ENCODE measurements around the gene ACE. TPM values are rescaled to one million over a fixed set of nuclear protein-coding genes. Genes with fewer than 3 reads are reported as not detected.

The ACE gene
- total and polyA plus RNA-seq, 4 donors: 1.1 to 6.9 (median 2.4) TPM

- Histone ChIP-seq H3K27me3 (ENCODE audit: control insufficient read depth in 4 of 4, insufficient read depth in 4 of 4, low read length in 3 of 4) (peaks cover 0 to 2% (median under 1%) of the 10 kb centered on the region in 4 donors), H3K36me3 (ENCODE audit: control insufficient read depth in 4 of 4, insufficient read depth in 3 of 4, low read depth in 1 of 4, low read length in 3 of 4) (no peaks in the 10 kb centered on the region), H3K9me3 (ENCODE audit: control insufficient read depth in 4 of 4, low read length in 3 of 4) (no peaks in the 10 kb centered on the region), H3K4me3 (ENCODE audit: low read depth in 1 of 3, low read length in 3 of 3) (no peak overlapping the region), H3K4me1 (ENCODE audit: control insufficient read depth in 4 of 4, insufficient read depth in 4 of 4, low read length in 3 of 4) (peaks cover 0 to 1% (median 0%) of the 10 kb centered on the region in 4 donors), H3K27ac (ENCODE audit: low read depth in 1 of 2, low read length in 2 of 2) (no peak overlapping the region), H3K9ac (ENCODE audit: low read depth in 1 of 2, low read length in 2 of 2) (no peak overlapping the region)
- DNase-seq (ENCODE audit: low spot score): no peak
- 87% methylated on average over 10 of the region's 10 CpGs for WGBS
- TF ChIP-seq REST (IDR thresholded peaks at IDR 0.05) (no peak), ZBTB33 (IDR thresholded peaks at IDR 0.05) (no peak), HNF4G (IDR thresholded peaks at IDR 0.05) (no peak), HNF4A (conservative IDR thresholded peaks at IDR 0.05) (no peak), JUND (IDR thresholded peaks at IDR 0.05) (no peak), TAF1 (conservative IDR thresholded peaks at IDR 0.05) (no peak), RXRA (IDR thresholded peaks at IDR 0.05) (no peak), FOXA1 (IDR thresholded peaks at IDR 0.05) (no peak)
Observed at GRCh38 chr17:63483038-63483437, 6.2 kb downstream of the ACE start.

- Histone ChIP-seq H3K9ac (ENCODE audit: low read depth in 1 of 2, low read length in 2 of 2) (no peak overlapping the region), H3K27ac (ENCODE audit: low read depth in 1 of 2, low read length in 2 of 2) (no peak overlapping the region), H3K36me3 (ENCODE audit: control insufficient read depth in 4 of 4, insufficient read depth in 3 of 4, low read depth in 1 of 4, low read length in 3 of 4) (no peaks in the 10 kb centered on the region), H3K4me1 (ENCODE audit: control insufficient read depth in 4 of 4, insufficient read depth in 4 of 4, low read length in 3 of 4) (no peaks in the 10 kb centered on the region), H3K4me3 (ENCODE audit: low read depth in 1 of 3, low read length in 3 of 3) (no peak overlapping the region), H3K27me3 (ENCODE audit: control insufficient read depth in 4 of 4, insufficient read depth in 4 of 4, low read length in 3 of 4) (no peaks in the 10 kb centered on the region), H3K9me3 (ENCODE audit: control insufficient read depth in 4 of 4, low read length in 3 of 4) (no peaks in the 10 kb centered on the region)
- DNase-seq (ENCODE audit: low spot score): no peak
- WGBS: 96% methylated on average over 16 of the region's 16 CpGs
- TF ChIP-seq MAX (IDR thresholded peaks at IDR 0.05) (no peak), YY1 (IDR thresholded peaks at IDR 0.05) (no peak), CTCF (IDR thresholded peaks at IDR 0.05; ENCODE audit: low read depth, low read length, missing input control) (no peak), FOXA1 (IDR thresholded peaks at IDR 0.05) (no peak), FOXA2 (IDR thresholded peaks at IDR 0.05) (no peak), HNF4G (IDR thresholded peaks at IDR 0.05) (no peak), RXRA (IDR thresholded peaks at IDR 0.05) (no peak), EGR1 (IDR thresholded peaks at IDR 0.05; ENCODE audit: low read depth in 2 of 2) (no peak), HNF4A (conservative IDR thresholded peaks at IDR 0.05) (no peak), ATF3 (IDR thresholded peaks at IDR 0.05) (no peak), JUND (IDR thresholded peaks at IDR 0.05) (no peak), TAF1 (conservative IDR thresholded peaks at IDR 0.05) (no peak), REST (IDR thresholded peaks at IDR 0.05) (no peak), NR2F2 (IDR thresholded peaks at IDR 0.05) (no peak), GABPA (IDR thresholded peaks at IDR 0.05 in 1 of 2, conservative IDR thresholded peaks at IDR 0.05 in 1 of 2) (no peak), RAD21 (IDR thresholded peaks at IDR 0.05) (no peak), SP1 (IDR thresholded peaks at IDR 0.05) (no peak)
Observed at GRCh38 chr17:63483655-63484575, 7.1 kb downstream of the ACE start.
